Dermis microvascular lymphatic vessel endothelial cell (primary cell): ENCODE data around the gene CGNL1. TPM values are rescaled to one million over a fixed set of nuclear protein-coding genes. Genes with fewer than 3 reads are reported as not detected.
A peak's percentile ranks its signal among the peaks of the same experiment; 100 is the strongest.

Experiments used
- DNase-seq, 2 donors: peaks; one replicate each; pipeline versions ENCODE4 v3.0.0 to v3.0.0-alpha.2; 2010; ENCODE audit warnings: low read depth in 2 of 2
- total RNA-seq: library from RNA; depleted of rRNA; stranded (reverse); fragments of >200 nt; gene quantifications from 2 replicates; pipeline ENCODE4 v1.2.1, GENCODE V29; 2014

CGNL1 gene
- total RNA-seq, 1 donor from 2014 or later, result 25.7 TPM

- DNase-seq, result no peak
These were observed 7.7 kb downstream of the CGNL1 start for GRCh38 chr15:57384024-57384423.

GRCh38 chr15:57384816-57385215 is 8.5 kb downstream of the CGNL1 start:
- peak in 1 of 2 donors; percentile 68 for DNase-seq

DNA sequence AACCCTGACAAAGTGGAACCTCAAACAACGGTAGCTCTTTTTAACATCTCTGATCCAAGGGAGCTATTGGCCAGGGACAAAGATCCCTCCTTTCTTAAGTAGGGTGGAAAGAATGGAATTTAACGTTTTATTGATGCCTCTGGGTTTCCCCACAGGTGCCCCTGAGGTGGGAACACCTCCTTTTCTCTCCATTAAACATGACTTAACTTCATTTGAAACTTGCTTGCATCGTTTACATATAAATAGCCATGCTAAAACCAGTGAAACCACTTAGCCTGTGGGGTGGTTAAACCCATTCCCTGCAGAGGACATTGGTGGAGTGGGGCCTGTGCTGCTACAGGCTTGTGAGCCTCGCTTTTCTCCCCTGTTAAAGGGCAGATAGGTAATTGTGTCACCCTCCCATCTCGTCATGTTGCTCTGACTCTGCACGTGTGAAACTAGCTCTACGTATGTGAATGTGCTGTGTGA is 9.7 kb downstream of the CGNL1 start:
- no peak for DNase-seq

DNA sequence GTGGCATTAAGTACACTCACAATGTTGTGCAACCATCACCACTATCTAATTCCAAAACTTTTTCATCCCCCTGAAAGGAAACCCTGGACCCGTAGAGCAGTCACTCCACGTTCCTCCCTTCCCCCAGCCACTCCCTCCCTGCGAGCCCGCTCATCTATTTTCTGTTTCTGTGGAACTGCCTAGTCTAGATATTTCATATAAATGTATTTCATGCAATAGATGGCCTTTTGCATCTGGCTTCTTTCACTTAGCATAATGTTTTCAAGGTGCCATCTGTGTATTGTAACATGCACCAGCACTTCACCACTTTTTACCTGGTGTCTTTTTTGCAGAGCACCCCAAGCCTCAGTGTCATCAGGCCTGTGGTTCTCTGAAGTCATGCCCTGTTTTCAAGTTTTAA is 10.7 kb downstream of the CGNL1 start:
- no peak for DNase-seq

GRCh38 chr15:57387564-57388076 is 11.3 kb downstream of the CGNL1 start:
- DNase-seq, result peak in 1 of 2 donors; percentile 72

DNA sequence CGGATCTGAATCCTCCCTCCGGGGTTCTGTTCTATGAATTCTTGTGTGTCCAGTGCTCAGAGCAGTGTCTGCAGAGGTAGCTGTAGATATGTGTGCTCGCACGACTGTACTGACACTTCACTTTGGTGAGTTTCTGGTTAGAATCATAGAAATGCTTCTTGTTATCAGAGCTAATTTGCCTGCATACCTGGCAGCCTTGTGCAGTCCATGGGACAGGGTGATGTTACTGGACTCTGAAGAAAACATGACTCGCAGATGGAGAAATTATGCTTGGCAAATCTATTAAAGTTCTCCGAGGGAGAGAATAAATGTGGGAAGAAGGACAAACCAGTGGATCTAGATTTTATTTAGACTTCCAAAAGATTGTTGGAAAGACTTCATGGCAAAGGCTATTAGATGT is 12.2 kb downstream of the CGNL1 start:
- DNase-seq, result no peak

DNA sequence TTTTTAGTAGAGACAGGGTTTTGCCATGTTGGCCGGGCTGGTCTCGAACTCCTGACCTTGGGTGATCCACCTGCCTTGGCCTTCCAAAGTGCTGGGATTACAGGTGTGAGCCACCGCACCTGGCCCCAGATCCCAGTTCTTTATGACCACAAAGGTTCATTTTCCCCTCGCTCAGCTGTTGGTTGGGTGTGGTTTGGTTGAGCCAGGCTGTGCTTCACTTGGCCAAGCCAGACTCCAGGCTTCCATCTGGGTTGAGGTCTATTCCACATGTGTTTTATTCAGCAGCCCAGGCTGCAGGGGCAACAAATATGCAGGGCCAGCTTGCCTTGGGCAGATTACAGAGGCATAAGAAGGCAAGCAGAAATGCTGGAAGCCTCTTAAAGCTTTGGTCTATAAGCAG is 13.7 kb downstream of the CGNL1 start:
- no peak for DNase-seq

GRCh38 chr15:57390583-57390982 is 14.3 kb downstream of the CGNL1 start:
- DNase-seq, result no peak

DNA sequence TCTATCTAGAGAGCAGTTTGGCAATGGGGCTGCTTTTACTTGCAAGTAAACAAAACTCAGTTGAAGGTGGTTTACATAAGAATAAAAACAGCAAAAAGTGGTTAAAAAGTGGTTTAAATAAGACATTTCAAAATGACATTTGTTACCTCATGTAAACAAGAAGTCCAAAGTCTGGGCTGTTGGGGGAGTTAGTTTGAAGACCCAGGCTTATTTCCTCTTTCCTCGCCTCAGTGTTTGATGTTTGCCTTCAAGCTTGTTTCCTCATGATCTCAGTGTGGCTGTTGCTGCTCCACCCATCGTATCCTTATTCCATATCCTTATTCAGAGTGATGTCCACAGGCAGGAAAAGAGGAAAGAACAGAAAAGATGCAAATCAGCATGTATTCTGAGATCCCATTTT is 15.2 kb downstream of the CGNL1 start:
- DNase-seq, result no peak

DNA sequence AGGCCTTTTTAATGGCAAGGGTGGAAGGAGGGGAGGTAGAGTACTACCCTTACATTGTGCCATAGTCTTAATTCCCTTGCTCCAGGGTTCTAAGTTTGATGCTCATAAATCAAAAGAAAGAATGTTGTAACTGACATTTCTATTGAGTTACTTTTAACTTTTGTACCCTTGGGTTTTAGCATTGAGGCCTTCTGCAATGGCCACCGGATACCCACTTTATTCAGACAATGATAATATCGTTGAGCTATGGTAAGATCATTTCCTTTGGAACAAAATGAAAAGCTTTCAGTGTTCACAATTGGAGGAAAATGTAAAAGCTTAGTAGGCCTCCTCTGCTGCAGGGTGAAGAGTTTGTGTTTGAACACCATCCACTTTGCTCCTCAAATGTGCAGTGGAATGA is 16.8 kb downstream of the CGNL1 start:
- DNase-seq, result peak; percentile 40 to 78

- DNase-seq, result peak in 1 of 2 donors; percentile 89
These were observed 19.0 kb downstream of the CGNL1 start for GRCh38 chr15:57395292-57395691.

DNA sequence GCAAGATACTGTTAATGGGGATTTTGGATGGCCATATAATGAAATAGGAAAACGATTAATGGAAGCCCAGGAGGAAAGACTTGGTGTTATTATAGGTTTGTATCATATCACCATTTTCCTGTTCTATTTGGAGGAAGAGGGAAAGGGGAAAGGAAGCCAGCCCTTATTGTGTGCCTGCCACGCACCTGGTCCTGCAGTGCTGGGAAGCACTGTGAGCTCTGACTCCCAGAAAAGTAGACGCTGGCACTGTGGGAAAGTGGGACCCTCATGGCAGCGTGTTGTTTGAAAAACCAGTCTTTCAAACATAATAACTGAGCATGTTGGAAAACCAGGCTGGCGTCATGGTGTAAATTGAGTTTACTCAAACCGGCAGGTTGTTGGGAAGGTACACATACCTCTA is 22.0 kb downstream of the CGNL1 start:
- DNase-seq, result peak; percentile 44 to 85

DNA sequence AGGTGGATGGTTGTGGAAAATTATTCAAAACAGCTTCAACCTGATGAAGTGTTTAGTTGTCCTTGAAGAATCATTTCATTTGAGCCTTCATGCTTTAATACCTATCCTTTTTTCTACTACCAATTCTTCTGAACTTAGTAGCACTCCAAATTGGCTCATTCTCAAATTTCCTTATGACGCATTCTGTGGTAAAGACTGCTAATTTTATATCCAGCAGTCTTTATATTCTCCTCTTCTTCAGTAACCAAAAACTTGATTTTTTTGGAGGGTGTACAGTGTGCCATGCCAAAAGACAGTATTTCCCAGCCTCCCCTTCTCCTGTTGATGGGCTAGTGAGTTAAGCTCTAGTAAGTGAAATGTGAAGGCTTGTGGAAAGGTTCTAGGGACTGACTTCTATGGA is 25.2 kb downstream of the CGNL1 start:
- no peak for DNase-seq

DNA sequence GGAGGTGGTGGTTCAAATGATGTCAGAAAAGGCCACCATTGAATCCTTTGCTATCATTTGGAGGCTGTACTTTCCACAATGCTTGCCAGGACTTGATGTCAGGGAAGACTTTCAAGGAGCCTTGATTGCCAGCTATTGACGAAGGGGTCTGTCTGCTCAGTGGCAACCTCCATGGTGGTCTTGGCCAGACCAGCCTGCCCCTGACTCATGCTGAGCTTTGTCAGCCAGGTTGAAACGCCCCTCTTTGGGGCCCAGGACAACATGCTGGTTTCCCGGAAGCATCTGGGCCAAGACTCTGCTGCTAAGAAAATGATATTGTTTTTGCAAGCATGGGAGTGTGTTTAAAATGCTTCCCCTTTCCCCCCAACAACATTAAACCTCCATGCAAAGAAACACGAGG is 26.7 kb downstream of the CGNL1 start:
- peak in 1 of 2 donors; percentile 76 for DNase-seq

- no peak for DNase-seq
These were observed 27.4 kb downstream of the CGNL1 start for GRCh38 chr15:57403566-57404325.

DNA sequence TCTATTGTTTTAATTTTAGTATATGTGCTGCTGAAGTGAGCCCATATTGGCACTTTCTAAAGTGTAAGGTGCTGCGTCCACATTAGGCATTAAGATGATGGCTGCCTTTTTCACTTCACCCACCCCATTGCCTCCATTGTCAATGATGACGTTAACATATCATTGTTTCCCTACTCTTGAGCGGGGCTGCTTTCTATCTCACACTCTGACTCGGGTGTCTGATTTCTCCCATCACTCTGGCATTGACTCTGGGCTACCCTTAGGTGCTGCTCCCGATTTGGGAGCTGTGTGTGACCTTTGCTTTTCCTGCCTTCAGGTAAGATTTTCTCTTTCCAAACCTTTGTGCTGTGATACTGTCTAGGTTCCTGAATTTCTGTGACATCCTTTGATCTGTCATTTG is 28.8 kb downstream of the CGNL1 start:
- DNase-seq, result no peak

DNA sequence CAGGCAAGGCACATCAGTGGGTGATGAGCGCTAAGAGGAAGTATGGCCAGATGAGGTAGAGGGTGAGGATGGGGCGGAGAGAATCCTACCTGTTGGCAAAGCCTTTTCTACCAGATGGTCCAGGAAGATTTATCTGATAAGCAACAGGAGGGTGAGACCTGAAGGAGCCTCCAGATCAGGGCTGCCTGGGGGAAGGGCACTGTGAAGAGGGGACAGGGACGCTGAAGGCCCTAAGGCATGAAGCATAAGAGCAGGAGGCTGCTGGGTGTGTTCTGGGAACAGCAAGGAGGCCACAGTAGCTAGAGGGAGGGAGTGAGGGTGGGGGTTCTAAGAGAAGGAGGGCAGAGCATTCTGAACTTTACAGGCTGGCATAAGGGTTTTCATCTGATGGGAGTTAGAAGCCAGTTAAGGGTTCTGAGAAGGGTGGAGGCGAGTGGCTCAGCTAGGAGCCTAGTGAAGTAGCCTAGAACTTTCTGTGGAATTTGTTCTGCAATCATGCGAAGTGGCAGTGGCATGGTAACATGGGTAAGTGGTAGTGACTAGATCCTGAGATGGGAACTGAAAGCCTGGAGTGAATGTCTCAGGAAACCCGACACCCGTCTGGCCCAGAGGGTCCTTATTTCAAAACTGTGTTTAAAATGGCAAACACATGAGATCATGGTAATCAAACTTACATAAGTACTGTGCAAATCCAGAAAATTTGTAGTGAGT is 29.9 kb downstream of the CGNL1 start:
- DNase-seq, result no peak

GRCh38 chr15:57410373-57410772 is 34.1 kb downstream of the CGNL1 start:
- no peak for DNase-seq

GRCh38 chr15:57411945-57412768 is 35.9 kb downstream of the CGNL1 start:
- DNase-seq, result peak; percentile 24 to 58

GRCh38 chr15:57415602-57416001 is 39.3 kb downstream of the CGNL1 start:
- no peak for DNase-seq

DNA sequence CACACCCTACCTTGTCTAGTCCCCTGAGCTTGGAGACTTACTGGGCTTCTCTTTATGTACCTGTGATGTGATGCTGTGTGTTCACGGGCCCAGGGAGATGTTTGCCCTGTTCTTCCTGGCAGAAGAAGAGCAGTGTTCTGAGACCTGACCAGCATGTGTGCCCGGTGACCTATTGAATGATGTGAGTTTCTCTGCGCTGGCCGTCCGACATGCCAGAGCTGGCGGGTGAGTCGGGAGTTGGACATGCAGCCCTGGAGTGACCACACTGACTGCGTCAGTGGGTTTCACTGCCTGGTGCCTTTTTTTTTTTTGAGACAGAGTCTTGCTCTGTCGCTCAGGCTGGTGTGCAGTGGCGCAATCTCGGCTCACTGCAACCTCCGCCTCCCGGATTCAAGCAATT is 42.3 kb downstream of the CGNL1 start:
- DNase-seq, result no peak

GRCh38 chr15:57419335-57419734 is 43.0 kb downstream of the CGNL1 start:
- no peak for DNase-seq
